Measurements from ENCODE around the gene CNBP. TPM values are rescaled to one million over a fixed set of nuclear protein-coding genes. Genes with fewer than 3 reads are reported as not detected.

Gene CNBP
- total and polyA plus RNA-seq, 2 of the 4 experiments (the other 2 are of a cell fraction) = 217 to 223 TPM

- POLR2A ChIA-PET (ENCODE audit: unreplicated experiment) = no interaction called here
- H3K23ac ChIP-seq (ENCODE audit: low read depth, low read length) = peak overlapping the region; percentile 91
- H2AFZ ChIP-seq (replicated peaks; ENCODE audit: low read length, poor library complexity) = peak overlapping the region; percentile 53
- dilution Hi-C loops (cut with HindIII; ENCODE audit: low sequenced_read_pairs, unreplicated experiment) (no loop called here), intact Hi-C loops (cut with micrococcal nuclease) (loop anchor here (1.0 to 10.0 kb wide), 2 partner anchors 65 to 149 kb away; no protein-coding TSS in a partner anchor), in situ Hi-C loops (cut with MboI; ENCODE audit: low sequenced_read_pairs) (no loop called here)
- peak overlapping the region; percentile 10 for H2BK5ac ChIP-seq (ENCODE audit: low read depth, low read length, poor library complexity, severe bottlenecking)
- H2BK15ac ChIP-seq (ENCODE audit: low read depth, low read length) = no peak overlapping the region; the same call in 2 of the 3 replicates
- H2AK9ac ChIP-seq (replicated peaks; ENCODE audit: low read depth, low read length, poor library complexity) = peak overlapping the region; percentile 89
- H3K27ac ChIP-seq (ENCODE audit: insufficient read depth, low read length) = peak overlapping the region; percentile 71
- no peaks in the 10 kb centered on the region for H3K27me3 ChIP-seq (ENCODE audit: control insufficient read depth, insufficient read depth, low read length)
- H3K4ac ChIP-seq (ENCODE audit: low read depth, low read length) = peak overlapping the region; percentile 77
- DNase-seq = no peak
- H2BK20ac ChIP-seq (ENCODE audit: low read depth, low read length) = no peak overlapping the region
- no peak overlapping the region for H3K18ac ChIP-seq (ENCODE audit: low read depth, low read length)
- H2AK5ac ChIP-seq (ENCODE audit: low read depth, low read length) = peak overlapping the region; percentile 91
- peak overlapping the region in 1 of 2 experiments; percentile 60; a peak in 2 of 4 replicates for H4K8ac ChIP-seq (ENCODE audit: low read depth in 2 of 2, low read length in 2 of 2)
- H3K9ac ChIP-seq (ENCODE audit: low read depth, low read length) = peak overlapping the region; percentile 72
- BruUV-seq (replicated peaks) = no TSS peak
- CTCF ChIA-PET = interaction anchor here (1.3 kb wide), 1 partner anchor 149 kb away, joined by 5 read pairs; no protein-coding TSS in a partner anchor
- ATAC-seq (ENCODE audit: low read depth) = no peak
- H3K9me1 ChIP-seq (ENCODE audit: insufficient read depth, low read length) = peaks cover 29% of the 10 kb centered on the region
- WGBS, 2 experiments (ENCODE audit: extremely low coverage in 2 of 2, insufficient read length in 1 of 2) = 20% methylated on average over 1 of the region's 13 CpGs; no CpG with 5 or more reads in 1 of the 2 experiments
- peaks cover 21 to 60% of the 10 kb centered on the region in 2 experiments for H3K79me1 ChIP-seq (ENCODE audit: low read depth in 1 of 2, low read length in 2 of 2)
- H2BK120ac ChIP-seq (ENCODE audit: low read depth, low read length) = 0 out of 2 replicates have a peak overlapping the region, but pooled peaks have one; percentile 28
- peaks cover 55% of the 10 kb centered on the region for H4K20me1 ChIP-seq (ENCODE audit: insufficient read depth, low read length)
- peak overlapping the region; percentile 98 for H3K14ac ChIP-seq (replicated peaks; ENCODE audit: low read depth, low read length)
- no peaks in the 10 kb centered on the region for H3K9me3 ChIP-seq (ENCODE audit: control insufficient read depth, insufficient read depth, low read length)
- H4K91ac ChIP-seq (ENCODE audit: insufficient read depth, low read depth, low read length) = peak overlapping the region; percentile 27; the same call in 1 of the 2 replicates
- no peak for TF ChIP-seq USF2 (IDR thresholded peaks at IDR 0.05; ENCODE audit: low read depth, low read length)
- no peak for TF ChIP-seq NFE2L2 (IDR thresholded peaks at IDR 0.05; ENCODE audit: low read depth, low read length)
- TF ChIP-seq CEBPB (IDR thresholded peaks at IDR 0.05; ENCODE audit: low read depth, low read length) = peak; percentile 50
- no peak for TF ChIP-seq MAFK (IDR thresholded peaks at IDR 0.05; ENCODE audit: low read depth, low read length)
- no peak for TF ChIP-seq RAD21 (IDR thresholded peaks at IDR 0.05; ENCODE audit: low read length)
- no peak for TF ChIP-seq FOS (IDR thresholded peaks at IDR 0.05; ENCODE audit: low read depth, low read length)
- 0 out of 2 replicates have a peak overlapping the region, but pooled peaks have one; percentile 21 for H4K5ac ChIP-seq (ENCODE audit: low read depth, low read length)
- peak overlapping the region; percentile 51; the same call in 1 of the 2 replicates for H3K56ac ChIP-seq (ENCODE audit: extremely low read depth, insufficient read depth, low read length)
- peaks cover 8% of the 10 kb centered on the region for H3K36me3 ChIP-seq (ENCODE audit: control insufficient read depth, insufficient read depth, low read length)
- H3K4me1 ChIP-seq (ENCODE audit: control insufficient read depth, insufficient read depth, low read length) = peaks cover 24% of the 10 kb centered on the region
- peak overlapping the region; percentile 79 for H3K4me2 ChIP-seq (ENCODE audit: low read depth, low read length)
- peak overlapping the region; percentile 62 for H3K4me3 ChIP-seq (ENCODE audit: insufficient read depth, low read depth, low read length)
Measured at GRCh38 chr3:129119365-129120100, 64.2 kb downstream of the CNBP start.
